Measurements from ENCODE around the gene NFIB.

- TF ChIP-seq CTCF (IDR thresholded peaks at IDR 0.05) = no peak
- TF ChIP-seq POLR2A (IDR thresholded peaks at IDR 0.05) = no peak
Observed at GRCh38 chr9:14346231-14346791, 32.4 kb upstream of the NFIB start.

Measured in uterus (tissue), 2 donors.